Measurements from ENCODE around the gene ARCN1.
"Not testable (repeated sequence)": the region's sequence is repeated elsewhere in the genome, so short reads cannot be mapped to it uniquely, and the experiment has no call there.

ARCN1 gene

GRCh38 chr11:118611433-118611795 is 39.2 kb downstream of the ARCN1 start:
- Histone ChIP-seq H3K79me2 (ENCODE audit: control insufficient read depth, insufficient read depth, low read length, unreplicated experiment) (peaks cover 58% of the 10 kb centered on the region), H3K4me1 (ENCODE audit: control insufficient read depth, insufficient read depth, low read length, unreplicated experiment) (peaks cover 53% of the 10 kb centered on the region), H3K4me3 (ENCODE audit: low read depth, low read length) (peak overlapping the region; percentile 92), H3K27ac (ENCODE audit: low read depth, low read length) (peak overlapping the region; percentile 85)
- H2AFZ ChIP-seq (ENCODE audit: low read length, unreplicated experiment); H3K27me3 ChIP-seq (ENCODE audit: insufficient read depth, low read length); H3K36me3 ChIP-seq (ENCODE audit: insufficient read depth, low read length): not testable (repeated sequence)

DNA sequence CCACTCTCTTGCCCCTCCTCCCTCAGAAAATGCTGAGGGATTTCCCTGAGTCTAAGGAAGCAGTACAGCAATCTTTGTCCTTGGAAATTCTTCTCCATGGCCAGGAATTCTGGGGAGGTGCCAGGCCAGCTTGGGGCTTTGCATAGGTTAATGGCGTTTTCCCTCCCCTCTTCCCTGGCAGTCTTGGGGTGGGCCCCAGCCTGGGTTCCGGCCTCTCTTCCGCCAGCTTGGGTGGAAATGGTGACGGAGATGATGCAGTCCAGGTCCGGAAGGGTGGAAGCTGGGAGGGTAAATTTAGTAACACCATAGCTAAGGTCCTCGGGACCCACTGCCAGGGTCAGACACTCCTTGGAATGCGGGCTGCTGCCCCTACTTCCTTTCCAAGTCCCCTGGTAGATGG is 40.2 kb downstream of the ARCN1 start:
- H3K4me3 ChIP-seq (ENCODE audit: low read depth, low read length) = peak overlapping the region; percentile 49
- peak overlapping the region; percentile 14 for H2AFZ ChIP-seq (ENCODE audit: low read length, unreplicated experiment)
- H3K36me3 ChIP-seq (ENCODE audit: insufficient read depth, low read length) = peaks cover 8% of the 10 kb centered on the region; the same call in 1 of the 2 replicates
- H3K79me2 ChIP-seq (ENCODE audit: control insufficient read depth, insufficient read depth, low read length, unreplicated experiment) = peaks cover 58% of the 10 kb centered on the region
- H3K27me3 ChIP-seq (ENCODE audit: insufficient read depth, low read length) = no peaks in the 10 kb centered on the region
- peaks cover 55% of the 10 kb centered on the region for H3K4me1 ChIP-seq (ENCODE audit: control insufficient read depth, insufficient read depth, low read length, unreplicated experiment)
- H3K27ac ChIP-seq (ENCODE audit: low read depth, low read length) = peak overlapping the region; percentile 65

GRCh38 chr11:118614511-118614910 is 42.3 kb downstream of the ARCN1 start:
- Histone ChIP-seq H3K4me1 (ENCODE audit: control insufficient read depth, insufficient read depth, low read length, unreplicated experiment) (peaks cover 67% of the 10 kb centered on the region), H3K27me3 (ENCODE audit: insufficient read depth, low read length) (no peaks in the 10 kb centered on the region), H3K36me3 (ENCODE audit: insufficient read depth, low read length) (peaks cover 8% of the 10 kb centered on the region; the same call in 1 of the 2 replicates), H3K4me3 (ENCODE audit: low read depth, low read length) (no peak overlapping the region), H3K79me2 (ENCODE audit: control insufficient read depth, insufficient read depth, low read length, unreplicated experiment) (peaks cover 45% of the 10 kb centered on the region), H2AFZ (ENCODE audit: low read length, unreplicated experiment) (no peak overlapping the region), H3K27ac (ENCODE audit: low read depth, low read length) (0 out of 2 replicates have a peak overlapping the region, but pooled peaks have one; percentile 23)

DNA sequence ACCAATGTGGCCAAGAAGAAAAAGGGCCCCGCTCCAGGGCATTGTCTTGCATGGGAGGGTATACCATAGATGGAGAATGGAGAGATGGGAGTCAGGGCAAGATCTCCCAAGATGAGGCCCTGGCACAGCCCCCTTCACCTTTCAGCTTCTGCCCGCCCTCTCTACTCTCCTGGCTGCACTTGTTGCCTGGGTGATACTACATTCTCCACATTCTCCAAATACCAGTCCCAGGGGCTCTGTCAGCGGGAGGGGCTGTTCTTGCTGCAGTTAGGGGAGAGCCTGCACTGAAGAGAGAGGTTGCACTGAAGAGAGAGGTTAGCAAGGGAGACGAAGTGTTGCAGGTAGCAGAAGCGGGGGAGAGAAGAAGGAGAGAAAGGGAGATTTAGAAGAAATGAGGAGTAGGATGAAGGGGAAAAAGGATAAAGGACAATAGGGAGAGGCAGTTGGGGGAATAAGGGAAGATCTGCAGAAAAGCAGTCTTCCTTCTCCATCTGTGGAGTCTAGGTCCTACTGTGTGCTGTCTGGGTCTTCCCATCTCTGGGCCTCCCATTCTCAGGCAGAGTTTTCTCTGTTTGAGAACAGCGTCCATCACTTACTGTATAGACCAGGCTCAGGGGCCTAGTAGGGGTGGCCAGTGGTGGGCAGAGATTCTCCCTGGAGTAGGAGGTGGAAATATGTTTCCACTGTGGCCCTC is 43.2 kb downstream of the ARCN1 start:
- H3K4me1 ChIP-seq (ENCODE audit: control insufficient read depth, insufficient read depth, low read length, unreplicated experiment) = peaks cover 77% of the 10 kb centered on the region
- no peaks in the 10 kb centered on the region for H3K27me3 ChIP-seq (ENCODE audit: insufficient read depth, low read length)
- H3K79me2 ChIP-seq (ENCODE audit: control insufficient read depth, insufficient read depth, low read length, unreplicated experiment) = peaks cover 36% of the 10 kb centered on the region
- H3K27ac ChIP-seq (ENCODE audit: low read depth, low read length) = peak overlapping the region; percentile 52
- no peak overlapping the region for H2AFZ ChIP-seq (ENCODE audit: low read length, unreplicated experiment)
- peaks cover 8% of the 10 kb centered on the region; the same call in 1 of the 2 replicates for H3K36me3 ChIP-seq (ENCODE audit: insufficient read depth, low read length)
- no peak overlapping the region for H3K4me3 ChIP-seq (ENCODE audit: low read depth, low read length)

DNA sequence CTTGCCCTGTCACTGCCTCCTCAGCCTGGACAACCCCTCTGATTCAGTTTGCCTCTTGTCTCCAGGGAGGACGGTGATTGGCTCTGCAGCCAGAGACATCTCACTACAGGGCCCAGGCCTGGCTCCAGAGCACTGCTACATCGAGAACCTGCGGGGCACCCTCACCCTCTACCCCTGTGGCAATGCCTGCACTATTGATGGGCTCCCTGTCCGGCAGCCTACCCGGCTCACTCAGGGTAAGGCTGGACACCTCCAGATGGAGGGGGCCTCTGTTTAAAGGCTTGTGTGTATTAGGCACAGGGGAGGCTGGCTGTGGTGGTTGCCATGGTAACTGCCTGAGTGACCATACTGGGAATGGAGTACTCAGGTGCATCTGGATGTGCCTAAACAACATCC is 43.8 kb downstream of the ARCN1 start:
- H3K79me2 ChIP-seq (ENCODE audit: control insufficient read depth, insufficient read depth, low read length, unreplicated experiment) = peaks cover 31% of the 10 kb centered on the region
- H3K27me3 ChIP-seq (ENCODE audit: insufficient read depth, low read length) = no peaks in the 10 kb centered on the region
- H3K27ac ChIP-seq (ENCODE audit: low read depth, low read length) = peak overlapping the region; percentile 52
- H3K4me3 ChIP-seq (ENCODE audit: low read depth, low read length) = no peak overlapping the region
- peaks cover 8% of the 10 kb centered on the region; the same call in 1 of the 2 replicates for H3K36me3 ChIP-seq (ENCODE audit: insufficient read depth, low read length)
- H3K4me1 ChIP-seq (ENCODE audit: control insufficient read depth, insufficient read depth, low read length, unreplicated experiment) = peaks cover 82% of the 10 kb centered on the region
- H2AFZ ChIP-seq (ENCODE audit: low read length, unreplicated experiment) = no peak overlapping the region

- Histone ChIP-seq H3K36me3 (ENCODE audit: insufficient read depth, low read length) (peaks cover 8% of the 10 kb centered on the region; the same call in 1 of the 2 replicates), H3K79me2 (ENCODE audit: control insufficient read depth, insufficient read depth, low read length, unreplicated experiment) (peaks cover 26% of the 10 kb centered on the region), H3K4me1 (ENCODE audit: control insufficient read depth, insufficient read depth, low read length, unreplicated experiment) (peaks cover 81% of the 10 kb centered on the region), H3K4me3 (ENCODE audit: low read depth, low read length) (peak overlapping the region; percentile 24), H3K27ac (ENCODE audit: low read depth, low read length) (peak overlapping the region; percentile 99), H3K27me3 (ENCODE audit: insufficient read depth, low read length) (no peaks in the 10 kb centered on the region), H2AFZ (ENCODE audit: low read length, unreplicated experiment) (no peak overlapping the region)
Measured at GRCh38 chr11:118618115-118618990, 46.1 kb downstream of the ARCN1 start.

- H3K27me3 ChIP-seq (ENCODE audit: insufficient read depth, low read length) = no peaks in the 10 kb centered on the region
- peaks cover 23% of the 10 kb centered on the region for H3K79me2 ChIP-seq (ENCODE audit: control insufficient read depth, insufficient read depth, low read length, unreplicated experiment)
- H3K36me3 ChIP-seq (ENCODE audit: insufficient read depth, low read length) = peaks cover 8% of the 10 kb centered on the region; the same call in 1 of the 2 replicates
- peak overlapping the region; percentile 24; the same call in 1 of the 2 replicates for H3K4me3 ChIP-seq (ENCODE audit: low read depth, low read length)
- H3K4me1 ChIP-seq (ENCODE audit: control insufficient read depth, insufficient read depth, low read length, unreplicated experiment) = peaks cover 83% of the 10 kb centered on the region
- H2AFZ ChIP-seq (ENCODE audit: low read length, unreplicated experiment) = no peak overlapping the region
- peak overlapping the region; percentile 99 for H3K27ac ChIP-seq (ENCODE audit: low read depth, low read length)
Measured at GRCh38 chr11:118618991-118619375, 46.8 kb downstream of the ARCN1 start.

DNA sequence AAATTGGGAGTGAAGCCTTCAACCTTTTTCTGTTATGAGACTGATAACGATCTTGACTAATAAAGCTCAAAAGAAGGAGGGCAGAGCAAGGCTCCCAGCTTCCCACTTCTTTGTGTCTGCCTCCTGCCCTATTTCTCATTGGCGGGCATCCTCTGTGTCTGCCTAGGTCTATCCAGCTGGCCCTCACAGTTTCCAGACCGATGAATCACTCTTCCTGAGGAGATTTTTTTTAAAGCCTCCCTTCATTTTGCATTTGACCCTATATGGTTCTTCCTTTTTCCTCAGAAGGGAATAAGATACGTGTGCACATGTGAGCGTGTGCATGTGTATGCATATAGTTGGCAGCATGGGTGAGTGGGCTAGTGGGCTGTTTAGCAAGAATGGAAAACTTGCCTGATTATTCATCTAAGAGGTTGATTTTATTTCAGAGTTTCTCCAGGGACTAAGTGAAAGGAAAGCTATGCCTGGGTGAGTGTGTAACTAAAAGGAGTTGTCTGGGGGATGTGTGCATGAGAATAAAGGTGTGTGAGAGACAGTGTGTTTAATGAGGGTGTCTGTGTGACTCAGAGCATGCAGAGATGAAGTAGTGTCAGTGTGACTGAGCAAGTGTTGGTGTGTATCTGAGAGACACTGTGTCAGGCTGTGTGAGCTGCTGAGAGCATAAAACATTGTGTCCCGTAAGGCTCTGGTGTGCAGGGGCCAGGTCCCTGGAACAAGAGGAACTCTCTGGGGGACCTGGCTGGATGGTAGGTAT is 47.4 kb downstream of the ARCN1 start:
- Histone ChIP-seq H3K4me3 (ENCODE audit: low read depth, low read length) (0 out of 2 replicates have a peak overlapping the region, but pooled peaks have one; percentile 24), H3K79me2 (ENCODE audit: control insufficient read depth, insufficient read depth, low read length, unreplicated experiment) (peaks cover 23% of the 10 kb centered on the region), H2AFZ (ENCODE audit: low read length, unreplicated experiment) (no peak overlapping the region), H3K27ac (ENCODE audit: low read depth, low read length) (peak overlapping the region; percentile 99), H3K27me3 (ENCODE audit: insufficient read depth, low read length) (no peaks in the 10 kb centered on the region), H3K4me1 (ENCODE audit: control insufficient read depth, insufficient read depth, low read length, unreplicated experiment) (peaks cover 80% of the 10 kb centered on the region), H3K36me3 (ENCODE audit: insufficient read depth, low read length) (peaks cover 11% of the 10 kb centered on the region; the same call in 1 of the 2 replicates)

GRCh38 chr11:118620529-118621070 is 48.4 kb downstream of the ARCN1 start:
- Histone ChIP-seq H3K36me3 (ENCODE audit: insufficient read depth, low read length) (peaks cover 13% of the 10 kb centered on the region; the same call in 1 of the 2 replicates), H2AFZ (ENCODE audit: low read length, unreplicated experiment) (no peak overlapping the region), H3K27me3 (ENCODE audit: insufficient read depth, low read length) (no peaks in the 10 kb centered on the region), H3K27ac (ENCODE audit: low read depth, low read length) (peak overlapping the region; percentile 99), H3K79me2 (ENCODE audit: control insufficient read depth, insufficient read depth, low read length, unreplicated experiment) (peaks cover 26% of the 10 kb centered on the region), H3K4me1 (ENCODE audit: control insufficient read depth, insufficient read depth, low read length, unreplicated experiment) (peaks cover 82% of the 10 kb centered on the region), H3K4me3 (ENCODE audit: low read depth, low read length) (peak overlapping the region; percentile 83)

All from ACC112 (cell line).